HepG2 (cell line): ENCODE data around the gene KDM7A. TPM values are rescaled to one million over a fixed set of nuclear protein-coding genes. Genes with fewer than 3 reads are reported as not detected.

Experiments used
- CCDC6 ChIP-seq: sonication (generic); formaldehyde crosslinking; IDR thresholded peaks from 2 replicates; pipeline ENCODE4 v1.8.1; 2022; ENCODE audit warnings: mild to moderate bottlenecking, missing genetic modification reagents, moderate library complexity
- CENPX ChIP-seq: sonication (generic); formaldehyde crosslinking; IDR thresholded peaks from 2 replicates; pipeline ENCODE4 v1.9.0; 2021; ENCODE audit warnings: mild to moderate bottlenecking, missing genetic modification reagents, moderate library complexity
- CSRNP2 ChIP-seq: sonication (generic); formaldehyde crosslinking; conservative IDR thresholded peaks from 2 replicates; pipeline ENCODE4 v1.8.0; 2022; ENCODE audit warnings: low read depth, missing genetic modification reagents
- FOSL2 ChIP-seq: sonication (generic); formaldehyde crosslinking; IDR thresholded peaks from 2 replicates; pipeline ENCODE4 v1.4.0; 2020; ENCODE audit warnings: missing genetic modification reagents
- GABPA ChIP-seq, 2 experiments: IDR thresholded peaks; 2 replicates each; pipeline ENCODE4 v1.6.1; 2011 to 2016; ENCODE audit warnings: low read depth in 2 of 2, low read length in 1 of 2, missing biosample characterization in 1 of 2, missing genetic modification characterization in 1 of 2
- HDAC1 ChIP-seq: sonication (generic); formaldehyde crosslinking; IDR thresholded peaks from 2 replicates; pipeline ENCODE4 v1.5.1; 2020; ENCODE audit warnings: mild to moderate bottlenecking, missing genetic modification reagents
- IRF1 ChIP-seq: sonication (generic); formaldehyde crosslinking; IDR thresholded peaks from 2 replicates; pipeline ENCODE4 v1.4.0; 2020; ENCODE audit warnings: low read depth, mild to moderate bottlenecking, missing genetic modification reagents
- JARID2 ChIP-seq: sonication (generic); formaldehyde crosslinking; IDR thresholded peaks from 2 replicates; pipeline ENCODE4 v1.8.1; 2023; ENCODE audit warnings: missing genetic modification reagents, inconsistent platforms; ENCODE audit not compliant: insufficient replicate concordance
- KMT2A ChIP-seq: sonication (generic); formaldehyde crosslinking; IDR thresholded peaks from 2 replicates; pipeline ENCODE4 v1.4.0; 2020; ENCODE audit warnings: missing genetic modification reagents
- LCORL ChIP-seq, 2 experiments: fragments of 450-650 bp in 1 of 2; sonication (generic) in 1 of 2; formaldehyde crosslinking in 1 of 2; IDR thresholded peaks; 2 replicates each; pipeline versions ENCODE4 v1.5.0 to v1.6.1; 2017 to 2020; ENCODE audit warnings: antibody characterized with exemption in 1 of 2, missing genetic modification reagents in 1 of 2
- NR2C2 ChIP-seq: sonication (generic); formaldehyde crosslinking; IDR thresholded peaks from 2 replicates; pipeline ENCODE4 v1.4.0; 2020; ENCODE audit warnings: missing genetic modification reagents, mild to moderate bottlenecking, moderate library complexity, borderline replicate concordance
- PPARG ChIP-seq: conservative IDR thresholded peaks from 2 replicates; pipeline ENCODE4 v1.6.1; 2016; ENCODE audit warnings: missing biosample characterization, missing genetic modification reagents
- PRMT3 ChIP-seq: sonication (generic); formaldehyde crosslinking; IDR thresholded peaks from 2 replicates; pipeline ENCODE4 v1.8.1; 2022; ENCODE audit warnings: low read depth, mild to moderate bottlenecking, moderate library complexity, missing genetic modification reagents, borderline replicate concordance
- RAD51 ChIP-seq: fragments of 450-650 bp; IDR thresholded peaks from 2 replicates; pipeline ENCODE4 v1.6.1; 2016; ENCODE audit warnings: borderline replicate concordance
- TARDBP ChIP-seq: sonication (generic); formaldehyde crosslinking; IDR thresholded peaks from 2 replicates; pipeline ENCODE4 v1.8.0; 2022; ENCODE audit warnings: mild to moderate bottlenecking, missing genetic modification reagents
- XRCC5 ChIP-seq: fragments of 200-400 bp; formaldehyde crosslinking; optimal IDR thresholded peaks from 2 replicates; pipeline ENCODE3; 2017; ENCODE audit warnings: mild to moderate bottlenecking, low read length
- ZBTB46 ChIP-seq: sonication (generic); formaldehyde crosslinking; IDR thresholded peaks from 2 replicates; pipeline ENCODE4 v1.4.0; 2020; ENCODE audit warnings: mild to moderate bottlenecking, missing genetic modification reagents, borderline replicate concordance
- ZBTB49 ChIP-seq: sonication (generic); formaldehyde crosslinking; IDR thresholded peaks from 2 replicates; pipeline ENCODE4 v1.4.0; 2020; ENCODE audit warnings: missing genetic modification reagents, borderline replicate concordance
- ZEB1 ChIP-seq: IDR thresholded peaks from 2 replicates; pipeline ENCODE4 v1.6.1; 2012; ENCODE audit warnings: mild to moderate bottlenecking, low read depth, inconsistent platforms; ENCODE audit not compliant: insufficient replicate concordance
- ZNF101 ChIP-seq: sonication (generic); formaldehyde crosslinking; IDR thresholded peaks from 2 replicates; pipeline ENCODE4 v1.4.0; 2020; ENCODE audit warnings: mild to moderate bottlenecking, low read depth, missing genetic modification reagents, borderline replicate concordance
- ZNF33B ChIP-seq: sonication (generic); formaldehyde crosslinking; IDR thresholded peaks from 2 replicates; pipeline ENCODE4 v1.5.1; 2020; ENCODE audit warnings: mild to moderate bottlenecking, missing genetic modification reagents
- polyA plus RNA-seq, 8 experiments: library from polyadenylated mRNA; depleted of rRNA in 3 of 8; stranded (reverse) in 7 of 8; unstranded in 1 of 8; fragments of >200 nt; fragmentation: Illumina TruSeq in 4 of 8; extraction: Trizol in 4 of 8; gene quantifications; 2 replicates each; pipeline versions ENCODE4 v1.2.1 to v1.2.3, GENCODE V29; 2011 to 2016; ENCODE audit warnings: low read depth in 4 of 8, missing spikeins in 1 of 8, mixed read lengths in 1 of 8; ENCODE audit not compliant: insufficient read depth in 1 of 8
- total RNA-seq, 5 experiments: library from RNA; depleted of rRNA; stranded (reverse); fragments of >200 nt; fragmentation: Illumina TruSeq; extraction: Trizol; gene quantifications; 2 replicates each; pipeline ENCODE4 v1.2.3, GENCODE V29; 2016; ENCODE audit warnings: low read depth in 1 of 5

The KDM7A gene
- total and polyA plus RNA-seq, 2 of the 13 experiments (the other 11 are each of a cell fraction or from before 2014, with no cell fraction given) = 10.8 to 16.8 TPM

- TF ChIP-seq ZBTB46 (CRISPR knock-in tag) (no peak), ZNF33B (CRISPR knock-in tag) (no peak), KMT2A (no peak), ZNF101 (no peak), RAD51 (no peak), LCORL (IDR thresholded peaks at IDR 0.05) (peak; percentile 36; the same call in 1 of the 2 replicates), LCORL (CRISPR knock-in tag; IDR thresholded peaks at IDR 0.05) (peak; percentile 72), XRCC5 (peak; percentile 68), ZEB1 (peak; percentile 25), FOSL2 (CRISPR knock-in tag) (0 out of 2 replicates have a peak, but pooled peaks have one; percentile 35), CCDC6 (CRISPR knock-in tag) (no peak; the same call in 1 of the 2 replicates), IRF1 (CRISPR knock-in tag) (no peak), CSRNP2 (no peak), PPARG (no peak), PRMT3 (no peak), GABPA (IDR thresholded peaks at IDR 0.05; ENCODE audit: low read depth, low read length) (no peak), GABPA (CRISPR knock-in tag; IDR thresholded peaks at IDR 0.05; ENCODE audit: low read depth) (peak; percentile 53; the same call in 1 of the 2 replicates), NR2C2 (CRISPR knock-in tag) (0 out of 2 replicates have a peak, but pooled peaks have one; percentile 25), ZBTB49 (CRISPR knock-in tag) (no peak), TARDBP (CRISPR knock-in tag) (no peak), HDAC1 (CRISPR knock-in tag) (peak; percentile 34; the same call in 1 of the 2 replicates), CENPX (CRISPR knock-in tag) (no peak), JARID2 (no peak)
These were observed 1.3 kb downstream of the KDM7A start (continued) for GRCh38 chr7:140175221-140176121.
